ENCODE data around the gene CATSPERD.

DNA sequence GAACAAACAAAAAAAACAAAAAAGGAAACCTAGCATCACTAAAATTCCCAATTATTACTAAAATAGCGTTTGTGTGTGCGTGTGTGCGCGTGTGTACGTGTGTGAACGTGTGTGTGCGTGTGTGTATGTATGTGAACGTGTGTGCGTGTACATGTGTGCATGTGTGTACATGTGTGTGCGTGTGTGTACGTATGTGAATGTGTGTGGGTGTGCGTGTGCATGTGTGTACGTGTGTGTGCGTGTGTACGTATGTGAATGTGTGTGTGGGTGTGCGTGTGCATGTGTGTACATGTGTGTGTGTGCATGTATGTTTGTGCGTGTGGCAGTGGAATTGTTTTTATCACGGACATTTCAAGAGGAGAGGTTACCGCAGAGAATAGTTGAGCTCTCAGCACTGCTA lies 21.6 kb downstream of the CATSPERD start:
- TF ChIP-seq, protein P1, sequence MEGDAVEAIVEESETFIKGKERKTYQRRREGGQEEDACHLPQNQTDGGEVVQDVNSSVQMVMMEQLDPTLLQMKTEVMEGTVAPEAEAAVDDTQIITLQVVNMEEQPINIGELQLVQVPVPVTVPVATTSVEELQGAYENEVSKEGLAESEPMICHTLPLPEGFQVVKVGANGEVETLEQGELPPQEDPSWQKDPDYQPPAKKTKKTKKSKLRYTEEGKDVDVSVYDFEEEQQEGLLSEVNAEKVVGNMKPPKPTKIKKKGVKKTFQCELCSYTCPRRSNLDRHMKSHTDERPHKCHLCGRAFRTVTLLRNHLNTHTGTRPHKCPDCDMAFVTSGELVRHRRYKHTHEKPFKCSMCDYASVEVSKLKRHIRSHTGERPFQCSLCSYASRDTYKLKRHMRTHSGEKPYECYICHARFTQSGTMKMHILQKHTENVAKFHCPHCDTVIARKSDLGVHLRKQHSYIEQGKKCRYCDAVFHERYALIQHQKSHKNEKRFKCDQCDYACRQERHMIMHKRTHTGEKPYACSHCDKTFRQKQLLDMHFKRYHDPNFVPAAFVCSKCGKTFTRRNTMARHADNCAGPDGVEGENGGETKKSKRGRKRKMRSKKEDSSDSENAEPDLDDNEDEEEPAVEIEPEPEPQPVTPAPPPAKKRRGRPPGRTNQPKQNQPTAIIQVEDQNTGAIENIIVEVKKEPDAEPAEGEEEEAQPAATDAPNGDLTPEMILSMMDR (IDR thresholded peaks at IDR 0.05), result no peak
- TF ChIP-seq EP300 (IDR thresholded peaks at IDR 0.05), result no peak

Measured in ovary (tissue), 3 donors.